ENCODE measurements around the gene CCPG1.

CCPG1 gene

GRCh38 chr15:55319537-55320237 is 88.5 kb downstream of the CCPG1 start:
- no peak for DNase-seq (ENCODE audit: low read depth in 2 of 2)

GRCh38 chr15:55318588-55319494 is 89.3 kb downstream of the CCPG1 start, which contains the start of the genes PIGB and PIGBOS1:
Gene PIGB, plus strand, starts transcription at chr15:55319222. Its CDS starts 29 bp downstream, at chr15:55319251.
Gene PIGBOS1, minus strand, starts transcription at chr15:55319123. Its CDS starts 1,331 bp downstream, at chr15:55317792.
- DNase-seq (ENCODE audit: low read depth in 2 of 2) = peak; percentile 51 to 61
